GM19372 (cell line): ENCODE results near the gene CLDN3.

Experiments used
- ATAC-seq: cut with Tn5 transposase; IDR thresholded peaks from one replicate; pipeline ENCODE4 v1.9.1; 2021; ENCODE audit warnings: mild to moderate bottlenecking, low read depth, moderate library complexity; ENCODE audit not compliant: unreplicated experiment

CLDN3 gene

GRCh38 chr7:73773700-73774517 lies 3.8 kb upstream of the CLDN3 start:
- no peak for ATAC-seq

GRCh38 chr7:73770860-73771670 lies 995 bp upstream of the CLDN3 start:
- ATAC-seq: no peak

- ATAC-seq: no peak
Observed at GRCh38 chr7:73769481-73770001, 529 bp downstream of the CLDN3 start.

- ATAC-seq: no peak
Observed at GRCh38 chr7:73768641-73769480, 1.2 kb downstream of the CLDN3 start.

- ATAC-seq: no peak
Observed at GRCh38 chr7:73766556-73767229, 3.4 kb downstream of the CLDN3 start.

GRCh38 chr7:73762659-73762999 lies 7.4 kb downstream of the CLDN3 start:
- no peak for ATAC-seq

- no peak for ATAC-seq
Observed at GRCh38 chr7:73761854-73762658, 8.0 kb downstream of the CLDN3 start.

GRCh38 chr7:73758581-73759138 lies 11.4 kb downstream of the CLDN3 start:
- ATAC-seq: no peak

GRCh38 chr7:73749931-73750776 lies 19.9 kb downstream of the CLDN3 start:
- no peak for ATAC-seq

GRCh38 chr7:73746378-73746777 lies 23.7 kb downstream of the CLDN3 start:
- ATAC-seq: no peak

- no peak for ATAC-seq
Observed at GRCh38 chr7:73742753-73743641, 27.1 kb downstream of the CLDN3 start.

GRCh38 chr7:73742338-73742752 lies 27.7 kb downstream of the CLDN3 start:
- ATAC-seq: no peak

GRCh38 chr7:73741600-73741999 lies 28.5 kb downstream of the CLDN3 start:
- no peak for ATAC-seq

- ATAC-seq: no peak
Observed at GRCh38 chr7:73740771-73741170, 29.3 kb downstream of the CLDN3 start.

GRCh38 chr7:73740212-73740611 lies 29.9 kb downstream of the CLDN3 start:
- ATAC-seq: no peak

- no peak for ATAC-seq
Observed at GRCh38 chr7:73739387-73739767, 30.7 kb downstream of the CLDN3 start.
